NCI-H446 treated with DMSO at 0.1 percent for 48 hours (cell line): ENCODE results near the gene PMFBP1.
"Not testable (repeated sequence)": the region's sequence is repeated elsewhere in the genome, so short reads cannot be mapped to it uniquely, and the experiment has no call there.

Experiments used
- DNase-seq: peaks from one replicate; lab custom pipeline; 2025; lab: John Stamatoyannopoulos, UW

Gene PMFBP1

DNA sequence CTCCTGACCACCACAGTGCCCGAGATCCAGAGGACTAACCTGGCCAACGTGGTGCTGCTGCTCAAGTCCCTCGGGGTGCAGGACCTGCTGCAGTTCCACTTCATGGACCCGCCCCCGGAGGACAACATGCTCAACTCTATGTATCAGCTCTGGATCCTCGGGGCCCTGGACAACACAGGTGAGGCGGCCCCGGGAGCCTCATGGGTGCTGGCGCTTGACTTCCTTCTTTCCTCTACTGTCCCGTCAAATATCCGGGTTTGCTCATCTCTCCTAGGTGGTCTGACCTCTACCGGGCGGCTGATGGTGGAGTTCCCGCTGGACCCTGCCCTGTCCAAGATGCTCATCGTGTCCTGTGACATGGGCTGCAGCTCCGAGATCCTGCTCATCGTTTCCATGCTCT, 64.6 kb downstream of the PMFBP1 start:
- no peak for DNase-seq

- no peak for DNase-seq
These were observed 66.0 kb downstream of the PMFBP1 start for GRCh38 chr16:72105978-72106377.

GRCh38 chr16:72104905-72105304, 67.0 kb downstream of the PMFBP1 start:
- DNase-seq = no peak

DNA sequence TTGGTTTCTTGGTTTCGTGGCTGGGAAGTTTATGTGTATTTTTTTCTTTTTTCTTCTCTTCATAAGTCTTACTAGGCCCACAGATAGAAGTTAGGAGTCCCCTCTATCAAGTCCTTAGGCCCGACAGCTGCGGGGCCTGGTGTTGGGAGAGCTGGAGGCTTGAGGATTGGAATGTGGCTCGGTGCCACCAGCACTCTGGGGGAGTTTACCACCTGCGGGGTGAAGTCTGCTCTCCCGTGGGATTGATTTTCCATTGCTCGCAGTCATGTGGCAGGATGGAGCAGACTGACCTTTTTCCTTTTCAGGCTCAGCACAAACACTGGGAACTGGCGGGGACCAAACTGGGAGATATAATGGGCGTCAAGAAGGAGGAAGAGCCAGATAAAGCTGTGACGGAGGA, 70.8 kb downstream of the PMFBP1 start:
- no peak for DNase-seq

DNA sequence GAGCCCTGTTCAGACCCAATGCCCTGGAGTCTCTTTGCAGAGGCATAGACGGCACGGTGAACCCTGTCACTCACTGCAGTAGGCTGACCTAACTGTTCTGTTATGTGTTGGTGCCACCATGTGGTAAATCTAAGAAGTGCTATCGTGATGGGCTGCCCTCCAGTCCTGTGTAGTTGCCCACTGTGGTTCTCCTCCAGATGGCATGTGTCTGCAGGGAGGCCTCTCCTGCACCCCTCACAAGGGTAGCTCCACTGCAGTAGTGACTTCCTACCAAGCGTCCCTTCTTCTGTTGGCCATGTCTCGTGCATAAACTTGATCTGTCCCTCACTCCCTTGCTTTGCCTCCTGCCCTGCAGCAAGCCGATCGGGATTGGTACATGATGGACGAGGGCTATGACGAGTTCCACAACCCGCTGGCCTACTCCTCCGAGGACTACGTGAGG, 72.6 kb downstream of the PMFBP1 start:
- DNase-seq = peak; percentile 1

GRCh38 chr16:72098936-72099335, 73.0 kb downstream of the PMFBP1 start:
- DNase-seq = no peak

- no peak for DNase-seq
These were observed 77.7 kb downstream of the PMFBP1 start for GRCh38 chr16:72094266-72094610.

DNA sequence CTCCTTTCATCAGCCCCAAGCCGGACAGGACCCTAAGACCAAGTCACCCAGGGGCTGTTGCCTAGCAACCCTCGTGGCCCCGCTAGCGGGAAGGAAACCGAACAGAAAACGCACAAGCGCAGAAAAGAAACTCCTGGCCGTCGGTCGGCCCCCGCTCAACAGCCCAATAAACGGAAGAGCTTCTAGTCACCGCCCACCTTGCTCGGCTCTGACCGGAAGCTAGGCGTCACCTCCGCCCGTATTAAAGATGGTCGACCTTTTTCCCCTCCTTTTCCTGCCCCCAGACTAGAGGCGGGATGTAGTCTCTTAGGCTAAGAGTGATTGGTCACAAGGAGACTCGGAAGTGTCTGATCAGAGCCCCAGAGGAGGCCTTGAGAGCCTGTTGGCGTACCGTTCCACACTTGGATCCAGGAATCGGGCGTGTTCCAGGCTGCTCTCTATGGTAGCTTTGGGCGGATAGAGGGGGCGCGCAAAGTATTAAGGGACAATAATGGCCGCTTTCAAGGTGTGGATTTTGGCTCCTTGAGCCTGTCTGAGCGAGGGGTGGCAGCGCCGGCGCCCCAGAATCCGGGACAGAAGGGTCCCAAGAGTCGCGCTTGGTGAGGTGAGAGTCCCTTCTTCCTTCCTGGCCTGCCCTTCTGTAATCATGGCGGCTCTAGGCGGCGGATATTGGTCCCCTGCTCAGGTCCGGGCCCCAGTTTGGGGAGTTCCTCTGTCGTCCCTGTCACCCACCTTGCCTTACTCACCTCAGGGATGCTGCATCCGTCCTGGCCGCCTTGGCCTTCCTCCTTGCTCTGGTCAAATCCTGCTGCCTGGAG, 78.3 kb downstream of the PMFBP1 start, which contains the start of the genes DHX38 and TXNL4B:
Gene DHX38 (plus strand): TSS at position 400 of the 818 bp plus-strand sequence. CDS start 2,311 bp downstream, outside the sequence.
Gene TXNL4B (minus strand): TSS at position 173 of the 818 bp plus-strand sequence. CDS start 2,871 bp downstream, outside the sequence.
- peak; percentile 92 for DNase-seq

- no peak for DNase-seq
These were observed 79.0 kb downstream of the PMFBP1 start for GRCh38 chr16:72092832-72093447.

- no peak for DNase-seq
These were observed 80.7 kb downstream of the PMFBP1 start for GRCh38 chr16:72091217-72091616.

GRCh38 chr16:72085002-72085401, 87.0 kb downstream of the PMFBP1 start:
- no peak for DNase-seq

DNA sequence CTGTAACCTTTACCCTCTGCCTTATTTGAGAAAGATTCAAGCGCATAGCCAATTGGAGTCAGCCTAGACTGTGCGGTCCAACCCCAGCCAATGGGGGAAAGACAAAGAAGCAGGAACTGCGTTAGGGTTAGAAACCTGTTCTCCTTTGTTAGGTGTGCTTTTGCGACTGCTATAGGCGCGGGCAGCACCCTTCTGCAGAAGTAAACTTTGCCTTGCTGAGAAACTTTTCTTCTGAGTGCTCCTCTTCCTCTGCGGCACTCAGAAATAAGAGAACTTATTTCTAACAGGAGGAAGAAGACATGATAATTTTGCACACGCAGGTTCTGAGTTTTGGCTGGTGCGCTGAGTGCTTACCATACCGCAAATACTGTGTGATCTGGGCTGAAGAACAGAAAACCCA, 87.5 kb downstream of the PMFBP1 start:
- no peak for DNase-seq

DNA sequence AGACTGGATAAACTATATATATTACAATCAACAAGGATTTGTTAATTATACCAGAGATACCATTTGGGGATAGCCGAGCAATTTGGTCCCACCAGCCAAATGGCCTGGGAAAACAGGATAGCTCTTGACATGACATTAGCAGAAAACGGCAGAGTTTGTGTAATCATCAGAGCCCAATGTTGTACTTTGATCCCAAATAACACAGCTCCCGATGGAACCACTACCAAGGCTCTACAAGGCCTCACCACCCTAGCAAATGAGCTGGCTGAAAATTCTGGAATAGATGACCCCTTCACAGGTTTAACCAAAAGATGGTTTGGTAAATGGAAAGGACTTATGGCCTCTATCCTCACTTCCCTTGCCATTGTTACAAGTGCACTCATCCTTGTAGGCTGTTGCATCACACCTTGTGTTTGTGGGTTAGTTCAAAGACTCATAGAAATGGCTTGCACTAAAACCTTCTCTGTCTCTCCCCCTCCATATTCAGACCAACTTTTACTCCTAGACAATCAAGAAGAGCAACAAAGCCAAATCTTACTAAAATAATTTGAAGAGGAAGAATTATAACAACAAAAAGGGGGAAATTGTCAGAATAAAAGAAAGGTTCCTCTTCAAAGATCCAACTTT, 88.1 kb downstream of the PMFBP1 start:
- DNase-seq = no peak

GRCh38 chr16:72076991-72077706, 94.8 kb downstream of the PMFBP1 start:
- not testable (repeated sequence) for DNase-seq

GRCh38 chr16:72075067-72075466, 96.9 kb downstream of the PMFBP1 start:
- DNase-seq = not testable (repeated sequence)

GRCh38 chr16:72073560-72074230, 98.3 kb downstream of the PMFBP1 start:
- no peak for DNase-seq

DNA sequence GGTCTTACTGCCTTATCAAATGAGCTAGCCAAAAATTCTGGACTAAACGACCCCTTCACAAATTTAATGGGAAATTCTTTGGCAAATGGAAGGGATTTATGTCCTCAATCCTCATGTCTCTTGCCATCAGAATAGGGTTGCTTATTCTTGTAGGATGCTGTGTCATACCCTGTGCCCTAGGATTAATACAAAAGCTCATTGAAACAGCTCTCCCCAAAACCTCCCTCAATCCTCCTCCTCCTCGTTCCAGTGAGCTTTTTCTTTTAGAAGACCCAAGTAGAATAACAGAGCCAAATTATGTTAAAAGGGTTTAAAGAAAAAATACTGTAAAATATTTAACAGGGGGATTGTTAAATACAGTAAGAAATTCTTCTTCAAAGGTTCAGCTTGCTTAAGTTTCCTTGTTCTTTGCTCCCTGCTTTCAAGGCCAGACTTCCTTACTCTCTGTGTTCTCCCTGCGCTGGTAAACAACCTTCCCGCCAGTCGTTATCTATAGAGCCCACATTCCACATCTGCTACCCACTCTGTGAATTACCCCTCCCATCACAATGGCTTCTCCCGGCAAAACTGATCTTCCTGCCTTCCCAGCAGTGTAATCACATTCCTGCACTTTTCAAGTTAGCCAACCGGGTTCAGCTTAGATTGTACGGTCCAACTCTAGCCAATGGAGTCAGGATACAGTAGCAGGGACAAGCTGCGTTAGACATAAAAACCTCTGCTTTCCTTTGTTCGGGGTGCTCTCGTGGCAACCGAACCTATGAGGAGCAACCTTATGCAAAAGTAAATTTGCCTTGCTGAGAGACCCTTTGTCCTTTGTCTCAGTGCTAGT, 99.2 kb downstream of the PMFBP1 start:
- no peak for DNase-seq
